HCT116 (cell line): Measurements from ENCODE around the gene HSD17B7. TPM values are rescaled to one million over a fixed set of nuclear protein-coding genes. Genes with fewer than 3 reads are reported as not detected.

Experiments
- ATAC-seq: fragments of 200-7000 bp; cut with Tn5 transposase; 2 replicates; pipeline ENCODE4 v1.9.1; 2020; ENCODE audit warnings: mild to moderate bottlenecking, moderate library complexity
- BruUV-seq: library from RNA; stranded (reverse); fragments of 400-500 nt; replicated peaks from 2 replicates; lab custom pipeline; 2021; lab: Mats Ljungman, UMichigan
- CTCF ChIA-PET: fragments of 300-600 bp; sonication (Branson Sonifier 250); formaldehyde crosslinking; loops from one replicate; lab custom pipeline; 2021; ENCODE audit warnings: antibody characterized with exemption; lab: Charles Lee
- POLR2A ChIA-PET: fragments of 300-600, 350-600 bp; sonication (Branson Sonifier 250); formaldehyde crosslinking; loops from one replicate; lab custom pipeline; 2021; ENCODE audit warnings: antibody characterized with exemption; lab: Charles Lee
- RAD21 ChIA-PET, 2 experiments: fragments of 300-600 bp; sonication (Branson Sonifier 250); formaldehyde crosslinking; loops; one replicate each; lab custom pipeline; 2023; ENCODE audit warnings: low total read pairs in 2 of 2; ENCODE audit not compliant: uncharacterized antibody in 2 of 2, unreplicated experiment in 2 of 2, low non-redundant PET in 1 of 2; lab: Charles Lee
- DNase-seq: peaks from one replicate; pipeline ENCODE4 v3.0.0-alpha.2; 2010; ENCODE audit warnings: low read depth, low spot score
- H2AFZ ChIP-seq: fragments of 200-600 bp; shearing (Covaris generic), sonication (generic); 2 replicates; pipeline ENCODE4 v1.6.1; 2017; ENCODE audit warnings: low read depth, mixed run types, mixed read lengths, antibody characterized with exemption, low read length; ENCODE audit not compliant: poor library complexity, severe bottlenecking
- H3K27ac ChIP-seq: 2 replicates; pipeline ENCODE4 v1.5.1; 2012; ENCODE audit warnings: low read depth, low read length
- H3K27me3 ChIP-seq: fragments of 200-600 bp; sonication (generic); 2 replicates; pipeline ENCODE4 v1.6.1; 2016; ENCODE audit warnings: mixed run types, low read length, mixed read lengths; ENCODE audit not compliant: insufficient read depth
- H3K36me3 ChIP-seq, 2 experiments: fragments of 200-500 bp in 1 of 2; fragments of 200-600 bp in 1 of 2; sonication (Bioruptor generic) in 1 of 2; sonication (generic) in 1 of 2; 2 replicates each; pipeline versions ENCODE4 v1.5.1 to v1.6.1; 2014 to 2016; ENCODE audit warnings: low read length in 2 of 2, inconsistent platforms in 1 of 2, mixed read lengths in 1 of 2, mixed run types in 1 of 2; ENCODE audit not compliant: insufficient read depth in 2 of 2, control insufficient read depth in 1 of 2
- H3K4me1 ChIP-seq, 2 experiments: fragments of 200-600 bp in 1 of 2; sonication (generic) in 1 of 2; 2 replicates each; pipeline versions ENCODE4 v1.5.1 to v1.6.1; 2012 to 2017; ENCODE audit warnings: low read length in 2 of 2, inconsistent platforms in 1 of 2, mild to moderate bottlenecking in 1 of 2, mixed read lengths in 1 of 2, mixed run types in 1 of 2, moderate library complexity in 1 of 2; ENCODE audit not compliant: insufficient read depth in 2 of 2, control insufficient read depth in 1 of 2
- H3K4me2 ChIP-seq: fragments of 200-600 bp; sonication (generic); 2 replicates; pipeline ENCODE4 v1.6.1; 2017; ENCODE audit warnings: mixed run types, low read length, mixed read lengths
- H3K4me3 ChIP-seq, 2 experiments: fragments of 200-600 bp in 1 of 2; sonication (generic) in 1 of 2; replicated peaks in 1 of 2; 2 replicates each; pipeline ENCODE4 v1.5.1; 2011 to 2016; ENCODE audit warnings: low read length in 2 of 2, control low read depth in 1 of 2, low read depth in 1 of 2, mild to moderate bottlenecking in 1 of 2, mixed read lengths in 1 of 2, mixed run types in 1 of 2
- H3K79me2 ChIP-seq: fragments of 200-600 bp; sonication (generic); 2 replicates; pipeline ENCODE4 v1.6.1; 2017; ENCODE audit warnings: mild to moderate bottlenecking, mixed run types, low read length, moderate library complexity, mixed read lengths; ENCODE audit not compliant: insufficient read depth
- H3K9ac ChIP-seq: fragments of 200-600 bp; sonication (generic); 2 replicates; pipeline ENCODE4 v1.6.1; 2016; ENCODE audit warnings: low read length, mixed read lengths
- H3K9me2 ChIP-seq: fragments of 200-600 bp; sonication (generic), shearing (Covaris generic); 2 replicates; pipeline ENCODE4 v1.6.1; 2017; ENCODE audit warnings: mixed run types, mild to moderate bottlenecking, moderate library complexity; ENCODE audit not compliant: insufficient read depth
- H3K9me3 ChIP-seq, 2 experiments: fragments of 200-500 bp in 1 of 2; fragments of 200-600 bp in 1 of 2; sonication (Bioruptor generic) in 1 of 2; sonication (generic) in 1 of 2; 2 replicates each; pipeline ENCODE4 v1.6.1; 2014 to 2017; ENCODE audit warnings: low read length in 2 of 2, mixed read lengths in 2 of 2, inconsistent platforms in 1 of 2, low read depth in 1 of 2, mild to moderate bottlenecking in 1 of 2, mixed run types in 1 of 2, moderate library complexity in 1 of 2; ENCODE audit not compliant: control insufficient read depth in 1 of 2, insufficient read depth in 1 of 2
- H4K20me1 ChIP-seq: fragments of 200-600 bp; sonication (generic), shearing (Covaris generic); 2 replicates; pipeline ENCODE4 v1.6.1; 2017; ENCODE audit warnings: mixed run types, mild to moderate bottlenecking, moderate library complexity; ENCODE audit not compliant: insufficient read depth
- ATF3 ChIP-seq: IDR thresholded peaks from 2 replicates; pipeline ENCODE4 v1.6.1; 2012
- CEBPB ChIP-seq: IDR thresholded peaks from 2 replicates; pipeline ENCODE4 v1.6.1; 2012; ENCODE audit warnings: low read depth
- EZH2 ChIP-seq: fragments of 200-600 bp; sonication (generic); IDR thresholded peaks from 2 replicates; pipeline ENCODE4 v1.6.1; 2017; ENCODE audit warnings: antibody characterized with exemption, mixed run types
- EZH2phosphoT487 ChIP-seq: fragments of 200-600 bp; IDR thresholded peaks from 2 replicates; pipeline ENCODE4 v1.6.1; 2018; ENCODE audit warnings: antibody characterized with exemption, borderline replicate concordance
- POLR2A ChIP-seq: IDR thresholded peaks from 2 replicates; pipeline ENCODE4 v1.7.0; 2011; ENCODE audit warnings: borderline replicate concordance; ENCODE audit not compliant: insufficient read depth, insufficient read length; ENCODE audit errors: extremely low read depth
- RAD21 ChIP-seq: IDR thresholded peaks from 2 replicates; pipeline ENCODE4 v1.6.1; 2012; ENCODE audit warnings: low read depth, mild to moderate bottlenecking
- REST ChIP-seq: IDR thresholded peaks from 2 replicates; pipeline ENCODE4 v1.6.1; 2012; ENCODE audit warnings: low read depth
- TCF7L2 ChIP-seq: IDR thresholded peaks from 2 replicates; pipeline ENCODE4 v1.7.0; 2011; ENCODE audit warnings: borderline replicate concordance, inconsistent platforms; ENCODE audit not compliant: insufficient read depth, insufficient read length; ENCODE audit errors: extremely low read depth
- YY1 ChIP-seq: IDR thresholded peaks from 2 replicates; pipeline ENCODE4 v1.6.1; 2011; ENCODE audit warnings: low read length, low read depth, moderate library complexity, mild to moderate bottlenecking; ENCODE audit not compliant: insufficient replicate concordance; ENCODE audit errors: extremely low read depth
- ZBTB33 ChIP-seq: IDR thresholded peaks from 2 replicates; pipeline ENCODE4 v1.6.1; 2011; ENCODE audit warnings: mild to moderate bottlenecking, low read length, moderate library complexity; ENCODE audit not compliant: insufficient replicate concordance; ENCODE audit errors: extremely low read depth
- ZNF274 ChIP-seq: fragments of 200-500 bp; sonication (Bioruptor generic); IDR thresholded peaks from 2 replicates; pipeline ENCODE4 v1.6.1; 2014; ENCODE audit warnings: mild to moderate bottlenecking, low read depth, low read length, inconsistent platforms
- intact Hi-C: fragments of 100-400 bp; cut with micrococcal nuclease; formaldehyde crosslinking; loops from 2 replicates; pipeline ENCODE4 v1.10.0; 2022
- total RNA-seq: library from RNA; stranded (reverse); gene quantifications from one replicate; pipeline ENCODE4 v1.2.1, GENCODE V29; 2021; ENCODE audit not compliant: unreplicated experiment

The HSD17B7 gene
- total RNA-seq, 1 experiment from 2014 or later = 22.6 TPM

- H3K79me2 ChIP-seq = no peaks in the 10 kb centered on the region
- H3K9me2 ChIP-seq = no peaks in the 10 kb centered on the region
- TF ChIP-seq RAD21 (no peak), CEBPB (no peak), YY1 (no peak), ZBTB33 (no peak), TCF7L2 (no peak)
- no TSS peak for BruUV-seq
- H3K27ac ChIP-seq = no peak overlapping the region
- ChIA-PET CTCF (no interaction called here), POLR2A (no interaction called here), RAD21 (no interaction called here)
- H3K9me3 ChIP-seq = no peaks in the 10 kb centered on the region
- intact Hi-C loops = no loop called here
- no peak for DNase-seq
- H3K27me3 ChIP-seq = no peaks in the 10 kb centered on the region
- no peaks in the 10 kb centered on the region for H3K36me3 ChIP-seq
- H2AFZ ChIP-seq = no peak overlapping the region
- H3K4me3 ChIP-seq = no peak overlapping the region
- no peaks in the 10 kb centered on the region for H3K4me1 ChIP-seq
- H3K9ac ChIP-seq = no peak overlapping the region
- no peak overlapping the region for H3K4me2 ChIP-seq
- ATAC-seq = no peak
- H4K20me1 ChIP-seq = no peaks in the 10 kb centered on the region
These were observed 16.5 kb upstream of the HSD17B7 start for GRCh38 chr1:162774007-162774406.

GRCh38 chr1:162779043-162779442 is 11.5 kb upstream of the HSD17B7 start:
- RAD21 ChIA-PET = no interaction called here
- ATAC-seq (no peak), DNase-seq (no peak)
- Histone ChIP-seq H3K9me3 (no peaks in the 10 kb centered on the region), H3K27me3 (no peaks in the 10 kb centered on the region), H2AFZ (no peak overlapping the region), H3K36me3 (no peaks in the 10 kb centered on the region), H4K20me1 (no peaks in the 10 kb centered on the region), H3K4me3 (no peak overlapping the region), H3K4me2 (no peak overlapping the region), H3K79me2 (no peaks in the 10 kb centered on the region), H3K9ac (no peak overlapping the region), H3K4me1 (no peaks in the 10 kb centered on the region), H3K27ac (no peak overlapping the region), H3K9me2 (no peaks in the 10 kb centered on the region)
- intact Hi-C loops = no loop called here
- BruUV-seq = no TSS peak
- TF ChIP-seq POLR2A (no peak), EZH2phosphoT487 (no peak), REST (no peak), EZH2 (no peak), ATF3 (no peak), ZNF274 (no peak), TCF7L2 (no peak)
- CTCF ChIA-PET = no interaction called here
- POLR2A ChIA-PET = no interaction called here
